Measurements from ENCODE around the gene PPP1R2C.

PPP1R2C gene

GRCh38 chrX:42752730-42753129 is 25.2 kb downstream of the PPP1R2C start:
- no peak overlapping the region for H3K4me3 ChIP-seq (ENCODE audit: low read depth, low read length)
- no peak for DNase-seq (ENCODE audit: low read depth)
- TF ChIP-seq CTCF (IDR thresholded peaks at IDR 0.05; ENCODE audit: control insufficient read depth, extremely low read depth, insufficient read depth) = no peak

- TF ChIP-seq CTCF (IDR thresholded peaks at IDR 0.05; ENCODE audit: control insufficient read depth, extremely low read depth, insufficient read depth) = no peak
- H3K4me3 ChIP-seq (ENCODE audit: low read depth, low read length) = no peak overlapping the region
- no peak for DNase-seq (ENCODE audit: low read depth)
These were observed 26.4 kb downstream of the PPP1R2C start for GRCh38 chrX:42751573-42751972.

GRCh38 chrX:42748067-42748850 is 29.7 kb downstream of the PPP1R2C start:
- no peak for DNase-seq (ENCODE audit: low read depth)
- no peak overlapping the region for H3K4me3 ChIP-seq (ENCODE audit: low read depth, low read length)
- TF ChIP-seq CTCF (IDR thresholded peaks at IDR 0.05; ENCODE audit: control insufficient read depth, extremely low read depth, insufficient read depth) = no peak

GRCh38 chrX:42746606-42747005 is 31.4 kb downstream of the PPP1R2C start:
- DNase-seq (ENCODE audit: low read depth) = no peak
- H3K4me3 ChIP-seq (ENCODE audit: low read depth, low read length) = no peak overlapping the region
- no peak for TF ChIP-seq CTCF (IDR thresholded peaks at IDR 0.05; ENCODE audit: control insufficient read depth, extremely low read depth, insufficient read depth)

- DNase-seq (ENCODE audit: low read depth) = no peak
- TF ChIP-seq CTCF (IDR thresholded peaks at IDR 0.05; ENCODE audit: control insufficient read depth, extremely low read depth, insufficient read depth) = no peak
- H3K4me3 ChIP-seq (ENCODE audit: low read depth, low read length) = no peak overlapping the region
These were observed 37.5 kb downstream of the PPP1R2C start for GRCh38 chrX:42740456-42740855.

GRCh38 chrX:42739741-42740140 is 38.2 kb downstream of the PPP1R2C start:
- TF ChIP-seq CTCF (IDR thresholded peaks at IDR 0.05; ENCODE audit: control insufficient read depth, extremely low read depth, insufficient read depth) = no peak
- H3K4me3 ChIP-seq (ENCODE audit: low read depth, low read length) = no peak overlapping the region
- no peak for DNase-seq (ENCODE audit: low read depth)

- no peak overlapping the region for H3K4me3 ChIP-seq (ENCODE audit: low read depth, low read length)
- no peak for DNase-seq (ENCODE audit: low read depth)
- TF ChIP-seq CTCF (IDR thresholded peaks at IDR 0.05; ENCODE audit: control insufficient read depth, extremely low read depth, insufficient read depth) = no peak
These were observed 38.7 kb downstream of the PPP1R2C start for GRCh38 chrX:42739258-42739657.
